A673 (cell line): ENCODE data around the gene SLC7A9. TPM values are rescaled to one million over a fixed set of nuclear protein-coding genes. Genes with fewer than 3 reads are reported as not detected.

Source experiments
- BruUV-seq: library from RNA; stranded (reverse); fragments of 400-500 nt; replicated peaks from 2 replicates; lab custom pipeline; 2021; lab: Mats Ljungman, UMichigan
- CTCF ChIA-PET: fragments of 300-600 bp; sonication (Branson Sonifier 250); formaldehyde crosslinking; loops from one replicate; lab custom pipeline; 2022; ENCODE audit warnings: antibody characterized with exemption; lab: Charles Lee
- POLR2A ChIA-PET: fragments of 300-600 bp; sonication (Branson Sonifier 250); formaldehyde crosslinking; loops from one replicate; lab custom pipeline; 2022; ENCODE audit warnings: antibody characterized with exemption; ENCODE audit not compliant: low non-redundant PET; lab: Charles Lee
- DNase-seq: peaks from one replicate; pipeline ENCODE4 v3.0.0-alpha.2; 2015; ENCODE audit warnings: low spot score
- H3K27ac ChIP-seq: fragments of 200-600 bp; sonication (generic); 2 replicates; pipeline ENCODE4 v1.5.1; 2016; ENCODE audit warnings: mixed run types, low read depth, mild to moderate bottlenecking, mixed read lengths, antibody characterized with exemption, low read length; ENCODE audit not compliant: poor library complexity, severe bottlenecking
- H3K27me3 ChIP-seq: fragments of 200-600 bp; sonication (generic); replicated peaks from 2 replicates; pipeline ENCODE4 v1.6.1; 2017; ENCODE audit warnings: mixed run types, low read depth, mild to moderate bottlenecking, mixed read lengths, antibody characterized with exemption, low read length; ENCODE audit not compliant: insufficient read depth, poor library complexity
- H3K36me3 ChIP-seq: fragments of 200-600 bp; sonication (generic); 2 replicates; pipeline ENCODE4 v1.6.1; 2016; ENCODE audit warnings: mixed run types, mild to moderate bottlenecking, mixed read lengths, antibody characterized with exemption, low read length; ENCODE audit not compliant: insufficient read depth, poor library complexity, severe bottlenecking
- H3K4me1 ChIP-seq: fragments of 200-600 bp; sonication (generic); 2 replicates; pipeline ENCODE4 v1.6.1; 2017; ENCODE audit warnings: mixed run types, mild to moderate bottlenecking, mixed read lengths, antibody characterized with exemption, low read length; ENCODE audit not compliant: insufficient read depth, poor library complexity, severe bottlenecking
- H3K4me3 ChIP-seq: fragments of 200-600 bp; sonication (generic); 2 replicates; pipeline ENCODE4 v1.5.1; 2016; ENCODE audit warnings: low read depth, mixed run types, mild to moderate bottlenecking, mixed read lengths, low read length; ENCODE audit not compliant: poor library complexity, severe bottlenecking
- H3K9me3 ChIP-seq: fragments of 200-600 bp; sonication (generic); 2 replicates; pipeline ENCODE4 v1.6.1; 2016; ENCODE audit warnings: mixed run types, low read depth, mild to moderate bottlenecking, mixed read lengths, antibody characterized with exemption, low read length; ENCODE audit not compliant: poor library complexity, severe bottlenecking
- EZH2 ChIP-seq: fragments of 200-600 bp; sonication (generic); IDR thresholded peaks from 2 replicates; pipeline ENCODE4 v1.6.1; 2017; ENCODE audit warnings: borderline replicate concordance, low read depth, mild to moderate bottlenecking, mixed read lengths, antibody characterized with exemption, low read length; ENCODE audit not compliant: poor library complexity, severe bottlenecking
- intact Hi-C: fragments of 100-400 bp; cut with micrococcal nuclease; formaldehyde crosslinking; loops from one replicate; pipeline ENCODE4 v1.10.0; 2022; ENCODE audit not compliant: unreplicated experiment
- total RNA-seq: library from RNA; stranded (reverse); gene quantifications from 2 replicates; pipeline ENCODE4 v1.2.3, GENCODE V29; 2021
- TF ChIP-seq, protein P1 (sequence below): fragments of 300-800, 200-600 bp; sonication (generic); conservative IDR thresholded peaks from 2 replicates; pipeline ENCODE4 v1.5.1; 2017; ENCODE audit warnings: low read depth, mild to moderate bottlenecking, antibody characterized with exemption, low read length, moderate library complexity, mixed read lengths

SLC7A9 gene
- total RNA-seq, 1 experiment from 2014 or later = 0.34 TPM

GRCh38 chr19:32781280-32781679 lies 88.3 kb downstream of the SLC7A9 start:
- no peak overlapping the region for H3K4me3 ChIP-seq
- no peak overlapping the region for H3K27ac ChIP-seq
- no TSS peak for BruUV-seq
- H3K9me3 ChIP-seq = peaks cover 4% of the 10 kb centered on the region
- ChIA-PET POLR2A (no interaction called here), CTCF (no interaction called here)
- H3K36me3 ChIP-seq = no peaks in the 10 kb centered on the region
- H3K4me1 ChIP-seq = no peaks in the 10 kb centered on the region
- TF ChIP-seq EZH2 = no peak
- TF ChIP-seq, protein P1, sequence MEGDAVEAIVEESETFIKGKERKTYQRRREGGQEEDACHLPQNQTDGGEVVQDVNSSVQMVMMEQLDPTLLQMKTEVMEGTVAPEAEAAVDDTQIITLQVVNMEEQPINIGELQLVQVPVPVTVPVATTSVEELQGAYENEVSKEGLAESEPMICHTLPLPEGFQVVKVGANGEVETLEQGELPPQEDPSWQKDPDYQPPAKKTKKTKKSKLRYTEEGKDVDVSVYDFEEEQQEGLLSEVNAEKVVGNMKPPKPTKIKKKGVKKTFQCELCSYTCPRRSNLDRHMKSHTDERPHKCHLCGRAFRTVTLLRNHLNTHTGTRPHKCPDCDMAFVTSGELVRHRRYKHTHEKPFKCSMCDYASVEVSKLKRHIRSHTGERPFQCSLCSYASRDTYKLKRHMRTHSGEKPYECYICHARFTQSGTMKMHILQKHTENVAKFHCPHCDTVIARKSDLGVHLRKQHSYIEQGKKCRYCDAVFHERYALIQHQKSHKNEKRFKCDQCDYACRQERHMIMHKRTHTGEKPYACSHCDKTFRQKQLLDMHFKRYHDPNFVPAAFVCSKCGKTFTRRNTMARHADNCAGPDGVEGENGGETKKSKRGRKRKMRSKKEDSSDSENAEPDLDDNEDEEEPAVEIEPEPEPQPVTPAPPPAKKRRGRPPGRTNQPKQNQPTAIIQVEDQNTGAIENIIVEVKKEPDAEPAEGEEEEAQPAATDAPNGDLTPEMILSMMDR = no peak
- no peaks in the 10 kb centered on the region for H3K27me3 ChIP-seq
- intact Hi-C loops = no loop called here
- no peak for DNase-seq

Other genes starting within 250 kb of the SLC7A9 start
- gene ANKRD27, start 194.6 kb downstream of the SLC7A9 start, total RNA-seq = 25.0 and 27.8 TPM in 2 replicates
- gene RGS9BP, start 193.9 kb downstream of the SLC7A9 start, total RNA-seq = 0.13 and 0.15 TPM in 2 replicates
- gene NUDT19, start 177.9 kb downstream of the SLC7A9 start, total RNA-seq = 17.8 and 18.7 TPM in 2 replicates
- gene TDRD12, start 150.0 kb downstream of the SLC7A9 start, total RNA-seq = 0.26 and 0.64 TPM in 2 replicates
- 38.7 and 47.2 TPM in 2 replicates for gene CEP89, start 102.2 kb upstream of the SLC7A9 start, total RNA-seq
- 10.0 and 11.1 TPM in 2 replicates for gene FAAP24, start 102.5 kb upstream of the SLC7A9 start, total RNA-seq
- 10.5 and 12.1 TPM in 2 replicates for gene RHPN2, start 195.1 kb upstream of the SLC7A9 start, total RNA-seq
- gene GPATCH1, start 211.4 kb upstream of the SLC7A9 start, total RNA-seq = 12.4 and 16.6 TPM in 2 replicates